ENCODE measurements around the gene BUD23. TPM values are rescaled to one million over a fixed set of nuclear protein-coding genes. Genes with fewer than 3 reads are reported as not detected.

The BUD23 gene
- total RNA-seq, result 47.2 and 56.7 TPM in 2 replicates
- long read RNA-seq, transcript BUD23-201 (12 exons, 1,230 nt), result major isoform, 164 of 184 reads
- long read RNA-seq, partial matches to known transcripts, result 2 of 184 reads
- long read RNA-seq, other reads (novel, unspliced or antisense), result 14 of 184 reads

- Mint-ChIP-seq H3K36me3 (ENCODE audit: unreplicated experiment) (peaks cover 6% of the 10 kb centered on the region), H3K27me3 (ENCODE audit: unreplicated experiment) (no peaks in the 10 kb centered on the region), H3K4me1 (ENCODE audit: unreplicated experiment) (peaks cover 33% of the 10 kb centered on the region)
These were observed at the start of gene BUD23, which contains the start of gene DNAJC30 for GRCh38 chr7:73683056-73683787. Gene BUD23 (plus strand): TSS chr7:73683597. CDS start chr7:73683626, 29 bp downstream. Gene DNAJC30 (minus strand): TSS chr7:73683453. CDS start chr7:73683423, 30 bp downstream.

GRCh38 chr7:73633844-73634243 lies 49.6 kb upstream of the BUD23 start:
- H3K9me3 Mint-ChIP-seq (ENCODE audit: unreplicated experiment), result no peaks in the 10 kb centered on the region
- no peak overlapping the region for H3K27ac Mint-ChIP-seq (ENCODE audit: unreplicated experiment)
- no peak for DNase-seq (ENCODE audit: extremely low spot score, unreplicated experiment)
- H3K4me1 Mint-ChIP-seq (ENCODE audit: unreplicated experiment), result peaks cover 20% of the 10 kb centered on the region
- TF ChIP-seq CTCF (IDR thresholded peaks at IDR 0.05), result no peak
- H3K27me3 Mint-ChIP-seq (ENCODE audit: unreplicated experiment), result peaks cover 4% of the 10 kb centered on the region
- no peak overlapping the region for H3K4me3 Mint-ChIP-seq (ENCODE audit: unreplicated experiment)
- H3K36me3 Mint-ChIP-seq (ENCODE audit: unreplicated experiment), result no peaks in the 10 kb centered on the region

More at GRCh38 chr7:73683056-73683787, at the start of gene BUD23, which contains the start of gene DNAJC30:
- peak within 1 kb of the TSS; percentile 95 for H3K27ac Mint-ChIP-seq (ENCODE audit: unreplicated experiment)
- DNase-seq (ENCODE audit: extremely low spot score, unreplicated experiment), result peak; percentile 97
- peak within 1 kb of the TSS; percentile 95 for H3K4me3 Mint-ChIP-seq (ENCODE audit: unreplicated experiment)
- no peak for TF ChIP-seq CTCF (IDR thresholded peaks at IDR 0.05)
- no peaks in the 10 kb centered on the region for H3K9me3 Mint-ChIP-seq (ENCODE audit: unreplicated experiment)

- no peaks in the 10 kb centered on the region for H3K27me3 Mint-ChIP-seq (ENCODE audit: unreplicated experiment)
- H3K4me3 Mint-ChIP-seq (ENCODE audit: unreplicated experiment), result no peak overlapping the region
- peaks cover 23% of the 10 kb centered on the region for H3K4me1 Mint-ChIP-seq (ENCODE audit: unreplicated experiment)
- no peak for DNase-seq (ENCODE audit: extremely low spot score, unreplicated experiment)
- H3K9me3 Mint-ChIP-seq (ENCODE audit: unreplicated experiment), result no peaks in the 10 kb centered on the region
- H3K27ac Mint-ChIP-seq (ENCODE audit: unreplicated experiment), result peak overlapping the region; percentile 82
- no peaks in the 10 kb centered on the region for H3K36me3 Mint-ChIP-seq (ENCODE audit: unreplicated experiment)
- TF ChIP-seq CTCF (IDR thresholded peaks at IDR 0.05), result no peak
These were observed 47.8 kb upstream of the BUD23 start for GRCh38 chr7:73635428-73636200.

- Mint-ChIP-seq H3K27me3 (ENCODE audit: unreplicated experiment) (peaks cover 3% of the 10 kb centered on the region), H3K27ac (ENCODE audit: unreplicated experiment) (no peak overlapping the region), H3K9me3 (ENCODE audit: unreplicated experiment) (no peaks in the 10 kb centered on the region), H3K4me1 (ENCODE audit: unreplicated experiment) (peaks cover 23% of the 10 kb centered on the region), H3K4me3 (ENCODE audit: unreplicated experiment) (no peak overlapping the region), H3K36me3 (ENCODE audit: unreplicated experiment) (no peaks in the 10 kb centered on the region)
- no peak for DNase-seq (ENCODE audit: extremely low spot score, unreplicated experiment)
- no peak for TF ChIP-seq CTCF (IDR thresholded peaks at IDR 0.05)
These were observed 44.5 kb upstream of the BUD23 start for GRCh38 chr7:73638911-73639310.

- peaks cover 35% of the 10 kb centered on the region for H3K27me3 Mint-ChIP-seq (ENCODE audit: unreplicated experiment)
- no peak overlapping the region for H3K4me3 Mint-ChIP-seq (ENCODE audit: unreplicated experiment)
- TF ChIP-seq CTCF (IDR thresholded peaks at IDR 0.05), result no peak
- no peak for DNase-seq (ENCODE audit: extremely low spot score, unreplicated experiment)
- no peak overlapping the region for H3K27ac Mint-ChIP-seq (ENCODE audit: unreplicated experiment)
- H3K9me3 Mint-ChIP-seq (ENCODE audit: unreplicated experiment), result no peaks in the 10 kb centered on the region
- H3K4me1 Mint-ChIP-seq (ENCODE audit: unreplicated experiment), result peaks cover 4% of the 10 kb centered on the region
- H3K36me3 Mint-ChIP-seq (ENCODE audit: unreplicated experiment), result no peaks in the 10 kb centered on the region
These were observed 40.6 kb upstream of the BUD23 start for GRCh38 chr7:73642834-73643233.

All from osteocyte (in vitro differentiated cells).